Measurements from ENCODE around the gene TSEN15. TPM values are rescaled to one million over a fixed set of nuclear protein-coding genes. Genes with fewer than 3 reads are reported as not detected.

TSEN15 gene
- total and polyA plus RNA-seq, 8 donors = 11.6 to 137 (median 24.6) TPM

- WGBS, 5 donors = 63 to 78% (median 75%) methylated on average over 6 of the region's 6 CpGs
- Histone ChIP-seq H3K4me1 (peaks cover 0 to 29% (median 11%) of the 10 kb centered on the region in 4 donors), H3K9me3 (no peaks in the 10 kb centered on the region), H3K27ac (no peak overlapping the region), H3K27me3 (no peaks in the 10 kb centered on the region), H3K4me3 (no peak overlapping the region), H3K36me3 (no peaks in the 10 kb centered on the region)
- TF ChIP-seq CTCF (IDR thresholded peaks at IDR 0.05) = no peak
- no peak for TF ChIP-seq EP300 (IDR thresholded peaks at IDR 0.05)
- TF ChIP-seq POLR2AphosphoS5 (IDR thresholded peaks at IDR 0.05) = no peak
- no peak for TF ChIP-seq POLR2A (IDR thresholded peaks at IDR 0.05)
- intact Hi-C loops (cut with DNase I; ENCODE audit: low total_unique reads) = no loop called here
- DNase-seq = peak in 1 of 2 donors; percentile 29
Observed at GRCh38 chr1:184027826-184028695, 23.5 kb upstream of the TSEN15 start.

GRCh38 chr1:184028854-184029623 lies 22.5 kb upstream of the TSEN15 start:
- 65 to 73% (median 67%) methylated on average over 5 of the region's 5 CpGs for WGBS, 5 donors
- Histone ChIP-seq H3K27ac (no peak overlapping the region), H3K9me3 (no peaks in the 10 kb centered on the region), H3K4me3 (no peak overlapping the region), H3K36me3 (no peaks in the 10 kb centered on the region), H3K27me3 (no peaks in the 10 kb centered on the region), H3K4me1 (peaks cover 0 to 22% (median 10%) of the 10 kb centered on the region in 4 donors)
- DNase-seq = peak in 1 of 2 donors; percentile 38
- intact Hi-C loops (cut with DNase I; ENCODE audit: low total_unique reads) = no loop called here
- TF ChIP-seq POLR2AphosphoS5 (IDR thresholded peaks at IDR 0.05) = no peak
- no peak for TF ChIP-seq POLR2A (IDR thresholded peaks at IDR 0.05)
- TF ChIP-seq CTCF (IDR thresholded peaks at IDR 0.05) = no peak
- no peak for TF ChIP-seq EP300 (IDR thresholded peaks at IDR 0.05)

GRCh38 chr1:184030433-184031091 lies 21.0 kb upstream of the TSEN15 start:
- no peak for DNase-seq
- Histone ChIP-seq H3K27ac (no peak overlapping the region), H3K4me1 (peaks cover 0 to 12% (median 6%) of the 10 kb centered on the region in 4 donors), H3K4me3 (no peak overlapping the region), H3K27me3 (no peaks in the 10 kb centered on the region), H3K36me3 (no peaks in the 10 kb centered on the region), H3K9me3 (no peaks in the 10 kb centered on the region)
- WGBS, 5 donors = 59 to 86% (median 77%) methylated on average over 2 of the region's 2 CpGs
- no peak for TF ChIP-seq EP300 (IDR thresholded peaks at IDR 0.05)
- intact Hi-C loops (cut with DNase I; ENCODE audit: low total_unique reads) = no loop called here

GRCh38 chr1:184031092-184031408 lies 20.5 kb upstream of the TSEN15 start:
- DNase-seq = no peak
- Histone ChIP-seq H3K9me3 (no peaks in the 10 kb centered on the region), H3K27ac (no peak overlapping the region), H3K4me3 (no peak overlapping the region), H3K4me1 (peaks cover 2 to 15% (median 9%) of the 10 kb centered on the region in 4 donors), H3K36me3 (no peaks in the 10 kb centered on the region), H3K27me3 (peaks cover 0 to 5% (median 3%) of the 10 kb centered on the region in 3 donors)
- intact Hi-C loops (cut with DNase I; ENCODE audit: low total_unique reads) = no loop called here
- 91 to 97% (median 94%) methylated on average over 1 of the region's 1 CpG for WGBS, 5 donors
- TF ChIP-seq POLR2A (IDR thresholded peaks at IDR 0.05) (no peak), POLR2AphosphoS5 (IDR thresholded peaks at IDR 0.05) (no peak), CTCF (IDR thresholded peaks at IDR 0.05) (no peak), EP300 (IDR thresholded peaks at IDR 0.05) (no peak)
